Measurements from ENCODE around the gene CSPG4.
"Not testable (repeated sequence)": the region's sequence is repeated elsewhere in the genome, so short reads cannot be mapped to it uniquely, and the experiment has no call there.

CSPG4 gene

GRCh38 chr15:75723847-75724660 is 11.4 kb upstream of the CSPG4 start:
- peak; percentile 64 for DNase-seq (ENCODE audit: low spot score)

- DNase-seq (ENCODE audit: low spot score), result no peak
These were observed 10.7 kb upstream of the CSPG4 start for GRCh38 chr15:75723171-75723846.

GRCh38 chr15:75721923-75722870 is 9.5 kb upstream of the CSPG4 start:
- DNase-seq (ENCODE audit: low spot score), result no peak

GRCh38 chr15:75721480-75721922 is 8.9 kb upstream of the CSPG4 start:
- DNase-seq (ENCODE audit: low spot score), result no peak

- peak; percentile 49 for DNase-seq (ENCODE audit: low spot score)
These were observed 8.3 kb upstream of the CSPG4 start for GRCh38 chr15:75720787-75721479.

- DNase-seq (ENCODE audit: low spot score), result no peak
These were observed 7.6 kb upstream of the CSPG4 start for GRCh38 chr15:75720297-75720696.

GRCh38 chr15:75718328-75718727 is 5.7 kb upstream of the CSPG4 start:
- no peak for DNase-seq (ENCODE audit: low spot score)

- DNase-seq (ENCODE audit: low spot score), result not testable (repeated sequence)
These were observed 4.4 kb upstream of the CSPG4 start for GRCh38 chr15:75717001-75717400.

- DNase-seq (ENCODE audit: low spot score), result not testable (repeated sequence)
These were observed 3.8 kb upstream of the CSPG4 start for GRCh38 chr15:75716249-75716950.

- not testable (repeated sequence) for DNase-seq (ENCODE audit: low spot score)
These were observed 2.7 kb upstream of the CSPG4 start for GRCh38 chr15:75715312-75715832.

- no peak for DNase-seq (ENCODE audit: low spot score)
These were observed 1.5 kb upstream of the CSPG4 start for GRCh38 chr15:75714195-75714594.

- no peak for DNase-seq (ENCODE audit: low spot score)
These were observed 769 bp upstream of the CSPG4 start for GRCh38 chr15:75713338-75713895.

- DNase-seq (ENCODE audit: low spot score), result not testable (repeated sequence)
These were observed 1.2 kb downstream of the CSPG4 start for GRCh38 chr15:75711495-75711894.

- DNase-seq (ENCODE audit: low spot score), result not testable (repeated sequence)
These were observed 1.8 kb downstream of the CSPG4 start for GRCh38 chr15:75710874-75711273.

GRCh38 chr15:75709458-75709857 is 3.2 kb downstream of the CSPG4 start:
- DNase-seq (ENCODE audit: low spot score), result not testable (repeated sequence)

- DNase-seq (ENCODE audit: low spot score), result no peak
These were observed 6.0 kb downstream of the CSPG4 start for GRCh38 chr15:75706682-75706954.

- DNase-seq (ENCODE audit: low spot score), result no peak
These were observed 6.6 kb downstream of the CSPG4 start for GRCh38 chr15:75705854-75706681.

GRCh38 chr15:75705375-75705774 is 7.3 kb downstream of the CSPG4 start:
- not testable (repeated sequence) for DNase-seq (ENCODE audit: low spot score)

- no peak for DNase-seq (ENCODE audit: low spot score)
These were observed 8.0 kb downstream of the CSPG4 start for GRCh38 chr15:75704618-75705017.

GRCh38 chr15:75704263-75704615 is 8.4 kb downstream of the CSPG4 start:
- no peak for DNase-seq (ENCODE audit: low spot score)
